HFF-Myc (cell line): ENCODE measurements around the gene SART3.
A peak's percentile ranks its signal among the peaks of the same experiment; 100 is the strongest.
"Not testable (repeated sequence)": the region's sequence is repeated elsewhere in the genome, so short reads cannot be mapped to it uniquely, and the experiment has no call there.

Experiments
- DNase-seq: peaks from one replicate; pipeline ENCODE4 v3.0.0-alpha.2; 2011; ENCODE audit warnings: low read depth; ENCODE audit errors: extremely low read depth
- H3K4me3 ChIP-seq: replicated peaks from 2 replicates; pipeline ENCODE4 v1.5.1; 2011; ENCODE audit warnings: low read depth, mild to moderate bottlenecking, control low read depth, low read length
- TF ChIP-seq, protein P1 (sequence below): IDR thresholded peaks from 2 replicates; pipeline ENCODE4 v1.5.1; 2012; ENCODE audit warnings: mild to moderate bottlenecking, low read depth, low read length, control low read depth; ENCODE audit errors: missing control alignments

SART3 gene

GRCh38 chr12:108560321-108560721, 652 bp downstream of the SART3 start:
- TF ChIP-seq, protein P1, sequence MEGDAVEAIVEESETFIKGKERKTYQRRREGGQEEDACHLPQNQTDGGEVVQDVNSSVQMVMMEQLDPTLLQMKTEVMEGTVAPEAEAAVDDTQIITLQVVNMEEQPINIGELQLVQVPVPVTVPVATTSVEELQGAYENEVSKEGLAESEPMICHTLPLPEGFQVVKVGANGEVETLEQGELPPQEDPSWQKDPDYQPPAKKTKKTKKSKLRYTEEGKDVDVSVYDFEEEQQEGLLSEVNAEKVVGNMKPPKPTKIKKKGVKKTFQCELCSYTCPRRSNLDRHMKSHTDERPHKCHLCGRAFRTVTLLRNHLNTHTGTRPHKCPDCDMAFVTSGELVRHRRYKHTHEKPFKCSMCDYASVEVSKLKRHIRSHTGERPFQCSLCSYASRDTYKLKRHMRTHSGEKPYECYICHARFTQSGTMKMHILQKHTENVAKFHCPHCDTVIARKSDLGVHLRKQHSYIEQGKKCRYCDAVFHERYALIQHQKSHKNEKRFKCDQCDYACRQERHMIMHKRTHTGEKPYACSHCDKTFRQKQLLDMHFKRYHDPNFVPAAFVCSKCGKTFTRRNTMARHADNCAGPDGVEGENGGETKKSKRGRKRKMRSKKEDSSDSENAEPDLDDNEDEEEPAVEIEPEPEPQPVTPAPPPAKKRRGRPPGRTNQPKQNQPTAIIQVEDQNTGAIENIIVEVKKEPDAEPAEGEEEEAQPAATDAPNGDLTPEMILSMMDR, result no peak
- peak overlapping the region; percentile 95 for H3K4me3 ChIP-seq
- DNase-seq, result no peak

DNA sequence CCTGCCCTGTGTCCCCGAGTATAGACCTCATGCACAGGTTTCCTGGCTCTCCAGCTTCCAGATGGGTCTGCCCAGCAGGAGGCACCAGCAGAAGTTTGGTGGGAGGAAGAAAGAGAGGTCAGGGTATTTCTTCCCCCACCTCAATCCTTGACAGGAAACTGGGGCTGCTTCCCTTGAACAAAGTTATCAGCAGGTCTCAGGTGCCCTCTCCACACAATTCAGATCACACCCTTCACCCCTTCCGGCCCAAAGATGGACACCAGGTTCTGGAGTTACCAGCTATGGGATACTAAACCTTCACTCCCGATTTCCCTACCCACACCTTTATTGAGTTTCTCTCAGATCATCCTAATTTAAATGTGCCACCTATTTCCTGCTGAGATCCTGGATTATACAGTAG, 1.2 kb downstream of the SART3 start:
- DNase-seq, result no peak
- TF ChIP-seq, protein P1, result peak; percentile 6
- H3K4me3 ChIP-seq, result peak overlapping the region; percentile 95

DNA sequence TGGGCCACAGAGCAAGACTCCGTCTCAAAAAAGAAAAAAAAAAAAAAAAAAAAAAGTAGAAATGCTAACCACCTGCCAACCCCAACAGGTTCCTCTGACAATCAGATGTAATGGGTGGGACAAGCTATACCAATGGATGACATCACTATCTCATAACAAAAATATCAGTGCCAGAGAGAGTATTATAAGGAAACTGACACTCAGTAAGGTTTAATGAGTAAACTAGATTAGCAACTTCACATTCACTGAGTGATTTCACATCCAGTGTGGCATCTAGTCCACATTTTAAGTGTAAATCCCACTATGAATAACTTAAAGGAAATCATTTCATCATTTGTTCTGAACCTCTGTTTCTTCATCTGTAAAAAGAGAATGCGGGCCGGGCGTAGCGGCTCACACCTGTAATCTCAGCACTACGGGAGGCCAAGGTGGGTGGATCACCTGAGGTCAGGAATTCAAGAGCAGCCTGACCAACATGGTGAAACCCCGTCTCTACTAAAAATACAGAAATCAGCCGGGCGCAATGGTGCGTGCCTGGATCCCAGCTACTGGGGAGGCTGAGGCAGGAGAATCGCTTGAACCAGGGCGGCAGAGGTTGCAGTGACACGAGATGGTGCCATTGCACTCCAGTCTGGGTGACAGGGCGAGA, 1.8 kb downstream of the SART3 start:
- peak overlapping the region; percentile 95 for H3K4me3 ChIP-seq
- no peak for DNase-seq
- TF ChIP-seq, protein P1, result no peak

DNA sequence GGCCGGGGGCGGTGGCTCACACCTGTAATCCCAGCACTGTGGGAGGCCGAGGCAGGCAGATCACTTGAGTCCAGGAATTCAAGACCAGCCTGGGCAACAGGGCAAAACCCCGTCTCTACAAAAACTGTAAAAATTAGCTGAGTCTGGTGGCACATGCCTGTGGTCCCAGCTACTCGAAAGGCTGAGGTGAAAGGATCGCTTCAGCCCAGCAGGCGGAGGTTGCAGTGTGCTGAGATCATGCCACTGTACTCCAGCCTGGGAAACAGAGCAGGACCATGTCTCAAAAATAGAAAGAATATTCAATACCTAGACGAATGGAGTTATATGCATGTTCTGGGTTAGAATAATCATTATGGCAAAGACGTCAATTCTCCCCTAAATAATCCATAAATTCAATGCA, 5.6 kb downstream of the SART3 start:
- not testable (repeated sequence) for DNase-seq, H3K4me3 ChIP-seq

GRCh38 chr12:108553799-108554198, 7.2 kb downstream of the SART3 start:
- no peak for DNase-seq
- TF ChIP-seq, protein P1, result no peak
- H3K4me3 ChIP-seq, result no peak overlapping the region

DNA sequence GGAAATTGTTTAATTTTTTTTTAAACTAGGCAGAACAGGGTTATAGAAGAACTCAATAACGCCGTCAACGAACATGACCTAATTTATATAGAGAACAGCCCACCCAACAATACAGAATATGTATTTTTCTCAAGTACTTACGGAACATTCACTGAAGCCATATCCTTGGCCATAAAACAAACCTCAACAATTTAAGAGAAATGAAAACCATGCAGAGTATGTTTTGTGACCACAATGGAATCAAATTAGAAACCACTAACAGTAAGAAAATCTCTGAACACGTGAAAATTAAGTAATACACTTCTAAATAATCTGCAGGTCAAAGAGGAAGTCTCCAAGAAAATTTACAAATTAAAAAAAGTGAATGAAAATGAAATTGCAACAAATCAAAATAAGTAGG, 9.4 kb downstream of the SART3 start:
- no peak overlapping the region for H3K4me3 ChIP-seq
- no peak for DNase-seq
- TF ChIP-seq, protein P1, result no peak

- no peak for DNase-seq
- no peak overlapping the region for H3K4me3 ChIP-seq
- TF ChIP-seq, protein P1, result no peak
These were observed 11.9 kb downstream of the SART3 start for GRCh38 chr12:108548954-108549521.
